Thymus (tissue), 11 donors: ENCODE data around the gene GSDME. TPM values are rescaled to one million over a fixed set of nuclear protein-coding genes. Genes with fewer than 3 reads are reported as not detected.

Experiments used
- DNase-seq, 9 donors: peaks; one replicate each; pipeline ENCODE4 v3.0.0-alpha.2; 2013; ENCODE audit warnings: low spot score in 9 of 9, low read depth in 6 of 9, missing footprints in 1 of 9
- H3K27ac ChIP-seq, 2 donors: one replicate each; pipeline ENCODE4 v1.5.1; 2013; ENCODE audit warnings: control low read depth in 1 of 2, low read depth in 1 of 2, low read length in 1 of 2, mild to moderate bottlenecking in 1 of 2, moderate library complexity in 1 of 2
- H3K27me3 ChIP-seq, 2 donors: one replicate each; pipeline ENCODE4 v1.5.1; 2013; ENCODE audit warnings: low read length in 1 of 2; ENCODE audit not compliant: control insufficient read depth in 2 of 2, insufficient read depth in 1 of 2
- H3K36me3 ChIP-seq, 2 donors: one replicate each; pipeline ENCODE4 v1.5.1; 2013; ENCODE audit warnings: low read length in 1 of 2, mild to moderate bottlenecking in 1 of 2, moderate library complexity in 1 of 2; ENCODE audit not compliant: control insufficient read depth in 2 of 2, insufficient read depth in 2 of 2
- H3K4me1 ChIP-seq, 2 donors: one replicate each; pipeline ENCODE4 v1.5.1; 2013; ENCODE audit warnings: low read length in 2 of 2; ENCODE audit not compliant: control insufficient read depth in 2 of 2, insufficient read depth in 2 of 2
- H3K4me3 ChIP-seq, 2 donors: one replicate each; pipeline ENCODE4 v1.5.1; 2013; ENCODE audit warnings: low read length in 2 of 2, control low read depth in 1 of 2, mild to moderate bottlenecking in 1 of 2
- H3K9me3 ChIP-seq, 2 donors: one replicate each; pipeline ENCODE4 v1.5.1; 2013; ENCODE audit warnings: low read length in 1 of 2, mild to moderate bottlenecking in 1 of 2; ENCODE audit not compliant: control insufficient read depth in 2 of 2, insufficient read depth in 1 of 2
- WGBS: extraction: QIAGEN DNeasy Blood & Tissue Kit; methylation state at CpG from one replicate; pipeline ENCODE4 v1.1.7; 2013; 5-methylcytosine and 5-hydroxymethylcytosine counted together
- polyA plus RNA-seq: library from polyadenylated mRNA; stranded (reverse); fragments of 200-250 nt; gene quantifications from one replicate; pipeline ENCODE4 v1.2.3, GENCODE V29; 2013
- total RNA-seq: library from RNA; stranded (reverse); fragments of 120-200 nt; gene quantifications from one replicate; pipeline ENCODE4 v1.2.4, GENCODE V29; 2013
- donor health status: healthy.

Gene GSDME
- total and polyA plus RNA-seq, 2 donors, result 1.9 to 10.7 TPM

DNA sequence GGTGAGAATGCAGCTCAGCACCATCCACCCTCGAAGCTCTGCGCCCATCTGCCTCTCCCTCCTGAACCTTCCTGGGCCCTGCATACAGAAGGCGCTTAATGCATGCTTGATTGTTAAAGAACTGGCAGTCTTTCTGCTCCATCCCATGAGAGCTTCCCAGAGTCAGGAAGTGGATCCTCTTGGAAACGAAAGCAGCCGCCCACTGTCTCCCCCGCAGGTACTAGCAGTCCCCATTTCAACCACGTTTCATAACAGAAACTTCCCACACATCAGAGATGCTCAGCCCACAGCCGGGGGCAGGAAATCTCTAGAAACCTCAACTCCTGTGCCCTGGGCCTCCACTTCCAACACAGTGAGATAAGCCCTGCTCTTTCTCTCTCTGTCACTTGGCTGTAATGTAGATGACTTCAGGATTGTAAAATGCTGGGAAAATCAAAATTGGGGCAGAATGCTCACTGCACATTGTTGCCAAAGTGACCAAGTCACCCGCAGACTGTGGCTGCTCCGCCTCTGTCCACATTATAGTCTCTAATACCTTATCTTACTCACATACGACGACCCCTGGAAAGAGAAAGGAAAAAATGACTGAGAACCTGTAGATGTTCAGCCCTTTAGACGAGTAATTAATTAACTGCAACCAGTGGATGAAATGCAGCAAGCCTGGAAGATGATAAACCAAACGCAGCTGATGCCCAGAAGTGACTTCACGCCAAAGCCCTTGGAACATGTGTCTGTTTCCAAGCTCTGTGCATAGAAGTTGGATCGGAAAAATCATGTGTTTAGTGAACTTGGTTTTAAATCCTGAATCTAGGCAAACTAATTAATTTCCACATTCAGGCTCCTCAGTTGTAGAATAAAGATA, 28.5 kb downstream of the GSDME start:
- WGBS, result 55% methylated on average over 16 of the region's 16 CpGs
- Histone ChIP-seq H3K9me3 (no peaks in the 10 kb centered on the region), H3K36me3 (no peaks in the 10 kb centered on the region), H3K4me1 (peaks cover 13 to 36% of the 10 kb centered on the region in 2 donors), H3K27me3 (no peaks in the 10 kb centered on the region), H3K27ac (no peak overlapping the region), H3K4me3 (no peak overlapping the region)
- peak in 4 of 9 donors; percentile 28 to 73 (median 38) for DNase-seq

DNA sequence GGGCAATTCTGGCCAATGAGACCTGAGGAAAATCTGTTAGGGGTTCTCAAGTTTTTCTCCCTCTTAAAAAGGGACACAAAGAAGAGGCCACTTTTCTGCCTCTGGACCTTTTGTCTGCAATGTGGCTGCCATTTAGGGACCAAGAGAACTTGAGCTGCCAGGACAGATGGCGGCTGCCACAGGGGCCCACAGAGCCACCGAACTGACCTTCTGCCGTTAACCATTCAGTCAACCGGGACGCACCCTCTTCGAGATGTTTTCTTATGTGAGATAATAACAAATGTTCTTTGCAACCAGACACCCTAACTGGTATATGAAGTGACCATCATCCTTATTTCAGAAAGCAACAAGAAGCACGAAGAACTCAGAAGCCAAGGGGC, 29.2 kb downstream of the GSDME start:
- no peaks in the 10 kb centered on the region for H3K9me3 ChIP-seq
- no peak overlapping the region for H3K4me3 ChIP-seq
- H3K27me3 ChIP-seq, result no peaks in the 10 kb centered on the region
- WGBS, result 96% methylated on average over 7 of the region's 7 CpGs
- no peak overlapping the region for H3K27ac ChIP-seq
- peaks cover 13 to 36% of the 10 kb centered on the region in 2 donors for H3K4me1 ChIP-seq
- no peaks in the 10 kb centered on the region for H3K36me3 ChIP-seq
- DNase-seq, result no peak

DNA sequence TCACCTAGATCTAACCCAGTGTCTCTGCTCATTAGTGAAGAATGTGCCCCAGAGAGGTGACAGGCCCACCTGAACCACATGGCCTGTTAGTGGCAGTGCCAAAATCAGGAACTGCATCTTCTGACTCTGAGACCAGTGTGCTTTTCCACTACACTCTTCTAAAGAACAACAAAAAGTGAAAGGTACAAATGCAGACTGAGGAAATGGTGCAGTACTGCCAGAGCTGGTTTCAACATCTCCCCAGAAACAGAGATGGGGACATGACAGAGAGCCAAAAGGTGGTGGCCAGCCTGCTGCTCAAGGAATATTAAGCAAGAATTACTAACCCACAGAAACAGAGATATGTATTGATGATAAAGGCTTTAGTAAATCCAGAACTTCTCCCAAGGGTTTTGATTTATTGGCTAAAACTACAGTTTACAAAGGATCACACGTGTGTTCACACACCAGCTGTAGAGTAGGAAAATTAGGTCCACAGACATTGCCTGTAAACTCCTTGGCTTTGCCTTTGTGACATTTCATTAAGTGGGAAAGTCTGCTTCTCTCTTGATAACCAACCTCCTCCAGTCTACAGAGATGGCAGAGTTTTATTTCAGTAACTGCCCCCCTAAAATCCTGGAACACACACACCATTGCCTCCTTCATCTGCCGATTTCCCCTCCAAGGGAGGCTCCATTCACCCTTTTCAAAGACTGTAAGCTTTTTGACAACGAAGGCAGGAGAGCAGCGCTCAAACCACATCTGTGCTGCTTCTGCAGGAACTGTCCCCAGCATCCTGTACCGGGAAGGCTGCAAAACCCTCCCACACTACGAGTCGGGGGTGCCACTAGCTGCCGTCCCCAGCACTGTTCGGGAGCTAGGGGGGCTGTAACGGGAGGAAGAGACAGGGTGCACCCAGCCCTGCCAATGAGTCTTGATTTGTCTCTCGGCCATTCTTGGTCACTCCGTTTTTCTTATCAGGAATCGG, 29.8 kb downstream of the GSDME start:
- peak in 2 of 9 donors; percentile 7 to 40 for DNase-seq
- 43% methylated on average over 13 of the region's 13 CpGs for WGBS
- H3K36me3 ChIP-seq, result no peaks in the 10 kb centered on the region
- no peaks in the 10 kb centered on the region for H3K9me3 ChIP-seq
- no peak overlapping the region for H3K4me3 ChIP-seq
- H3K27me3 ChIP-seq, result no peaks in the 10 kb centered on the region
- H3K4me1 ChIP-seq, result peaks cover 13 to 36% of the 10 kb centered on the region in 2 donors
- H3K27ac ChIP-seq, result no peak overlapping the region

DNA sequence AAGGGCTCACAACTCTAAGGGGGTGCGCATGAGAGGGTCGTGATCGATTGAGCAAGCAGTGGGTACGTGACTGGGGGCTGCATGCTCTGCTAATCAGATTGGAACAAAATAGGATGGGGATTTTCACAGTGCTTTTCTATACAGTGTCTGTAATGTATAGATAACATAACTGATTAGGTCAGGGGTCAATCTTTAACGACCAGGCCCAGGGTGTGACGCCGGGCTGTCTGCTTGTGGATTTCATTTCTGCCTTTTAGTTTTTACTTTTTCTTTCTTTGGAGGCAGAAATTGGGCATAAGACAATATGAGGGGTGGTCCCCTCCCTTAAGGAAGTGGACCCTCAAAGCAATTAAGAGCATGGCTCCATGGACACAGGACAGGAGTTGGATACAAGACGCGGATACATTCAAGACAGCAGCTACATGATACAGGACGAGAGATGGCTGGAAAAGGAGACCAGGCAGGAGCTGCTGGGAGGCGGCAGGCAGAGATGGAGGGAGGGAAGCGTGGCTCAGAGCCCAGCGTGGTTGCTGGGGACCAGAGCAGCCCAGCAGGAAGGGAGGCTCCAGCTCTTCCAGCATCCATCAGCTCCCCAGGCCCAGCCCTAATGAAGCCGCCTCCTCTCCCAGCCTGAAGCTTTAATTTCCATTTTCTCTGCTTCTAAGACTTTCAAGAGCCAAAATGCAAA, 31.6 kb downstream of the GSDME start:
- H3K9me3 ChIP-seq, result no peaks in the 10 kb centered on the region
- H3K36me3 ChIP-seq, result no peaks in the 10 kb centered on the region
- no peak overlapping the region for H3K27ac ChIP-seq
- no peak for DNase-seq
- peaks cover 13 to 32% of the 10 kb centered on the region in 2 donors for H3K4me1 ChIP-seq
- whole genome bisulfite sequencing, result 98% methylated on average over 14 of the region's 14 CpGs
- no peaks in the 10 kb centered on the region for H3K27me3 ChIP-seq
- H3K4me3 ChIP-seq, result no peak overlapping the region

DNA sequence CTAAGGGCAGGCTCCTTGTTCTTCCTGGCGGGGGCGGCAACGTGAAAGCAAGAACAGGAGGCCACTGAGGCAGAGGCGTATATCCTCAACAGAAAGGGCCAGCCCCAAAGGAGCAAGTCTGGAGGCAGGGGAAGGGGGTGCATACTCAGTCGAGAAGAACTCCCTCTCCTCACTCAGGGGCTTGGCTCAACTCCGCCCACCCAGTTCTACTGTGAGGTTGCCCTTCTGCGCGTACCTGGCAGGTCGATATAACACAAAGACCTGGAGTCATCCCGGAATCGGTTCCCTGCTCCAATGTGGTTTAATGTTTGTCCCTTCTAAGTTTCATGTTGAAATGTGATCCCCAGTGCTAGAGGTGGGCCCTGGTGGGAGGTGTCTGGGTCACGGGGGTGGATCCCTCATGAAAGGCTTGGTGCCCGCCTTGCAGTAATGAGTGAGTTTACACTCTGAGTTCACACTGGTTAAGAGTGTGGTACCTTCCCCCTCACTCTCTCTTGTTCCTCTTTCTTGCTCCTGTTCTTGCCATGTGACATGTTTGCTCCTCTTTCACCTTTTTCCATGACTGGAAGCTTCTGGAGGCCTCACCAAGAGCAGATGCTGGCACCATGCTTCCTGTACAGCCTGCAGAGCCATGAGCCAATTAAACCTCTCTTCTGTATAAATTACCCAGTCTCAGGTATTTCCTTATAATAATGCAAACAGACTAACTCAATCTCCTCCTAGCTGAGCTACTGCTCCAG, 32.6 kb downstream of the GSDME start:
- WGBS, result 96% methylated on average over 13 of the region's 13 CpGs
- no peaks in the 10 kb centered on the region for H3K27me3 ChIP-seq
- DNase-seq, result no peak
- peaks cover 13 to 32% of the 10 kb centered on the region in 2 donors for H3K4me1 ChIP-seq
- no peak overlapping the region for H3K4me3 ChIP-seq
- H3K36me3 ChIP-seq, result no peaks in the 10 kb centered on the region
- no peak overlapping the region for H3K27ac ChIP-seq
- H3K9me3 ChIP-seq, result no peaks in the 10 kb centered on the region

DNA sequence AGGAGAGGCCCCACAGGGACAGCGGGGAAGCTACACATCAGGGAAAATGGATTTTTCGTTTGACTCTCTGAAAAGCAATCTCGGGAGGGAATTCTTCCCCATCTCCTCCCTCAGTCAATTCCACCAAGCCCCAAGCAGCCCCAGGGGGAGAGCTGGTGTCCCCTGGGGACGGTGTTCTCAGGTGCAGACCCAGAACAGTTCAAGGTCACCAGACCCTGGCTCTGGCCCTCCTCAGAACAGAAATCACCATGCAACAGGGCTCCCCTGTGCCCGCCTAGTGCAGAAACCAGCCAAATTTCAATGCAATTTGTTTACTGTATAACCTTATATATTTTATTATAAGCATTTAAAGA, 34.1 kb downstream of the GSDME start:
- Histone ChIP-seq H3K4me3 (no peak overlapping the region), H3K4me1 (peaks cover 11 to 32% of the 10 kb centered on the region in 2 donors), H3K27me3 (no peaks in the 10 kb centered on the region), H3K27ac (no peak overlapping the region), H3K9me3 (no peaks in the 10 kb centered on the region), H3K36me3 (no peaks in the 10 kb centered on the region)
- DNase-seq, result no peak
- 94% methylated on average over 5 of the region's 5 CpGs for WGBS

DNA sequence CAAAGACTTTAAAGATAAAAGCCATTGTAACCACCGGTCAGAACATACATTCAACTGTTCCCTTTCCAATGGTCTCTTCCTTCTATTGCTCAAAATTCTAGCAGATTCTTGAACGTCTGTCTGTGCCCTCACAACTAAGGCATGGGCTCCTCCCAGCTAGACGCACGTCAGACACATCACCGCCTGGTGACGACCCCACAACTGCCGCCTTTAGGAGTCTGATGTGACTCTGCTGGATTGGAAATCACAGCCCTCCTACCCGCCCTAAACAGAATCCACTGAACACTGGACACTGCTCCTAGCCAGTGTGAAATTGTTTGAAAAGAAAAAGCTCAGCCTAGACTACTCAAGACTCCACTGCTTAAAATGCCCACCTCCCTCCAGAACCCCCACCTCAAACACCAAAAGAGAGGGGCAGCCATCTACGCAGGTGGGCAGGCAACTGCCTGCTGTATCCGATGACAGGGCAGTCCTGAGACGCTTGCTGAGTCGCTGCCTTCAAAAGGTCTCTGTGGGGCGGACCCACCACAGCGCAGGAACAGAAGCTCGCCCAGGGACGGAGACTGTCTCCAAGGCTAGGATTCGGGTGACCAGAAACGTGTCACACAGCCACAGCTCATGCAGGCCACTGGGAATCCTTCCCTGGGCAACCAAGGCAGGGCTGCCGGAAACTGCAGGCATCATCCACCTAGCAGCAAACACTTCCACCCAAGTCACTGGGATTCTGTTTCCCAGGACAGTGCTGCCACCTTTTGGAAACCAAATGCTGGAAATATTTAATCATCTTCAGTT, 34.7 kb downstream of the GSDME start:
- Histone ChIP-seq H3K9me3 (no peaks in the 10 kb centered on the region), H3K4me1 (peaks cover 6 to 32% of the 10 kb centered on the region in 2 donors), H3K27ac (no peak overlapping the region), H3K27me3 (no peaks in the 10 kb centered on the region), H3K36me3 (no peaks in the 10 kb centered on the region), H3K4me3 (no peak overlapping the region)
- WGBS, result 91% methylated on average over 19 of the region's 19 CpGs
- no peak for DNase-seq

DNA sequence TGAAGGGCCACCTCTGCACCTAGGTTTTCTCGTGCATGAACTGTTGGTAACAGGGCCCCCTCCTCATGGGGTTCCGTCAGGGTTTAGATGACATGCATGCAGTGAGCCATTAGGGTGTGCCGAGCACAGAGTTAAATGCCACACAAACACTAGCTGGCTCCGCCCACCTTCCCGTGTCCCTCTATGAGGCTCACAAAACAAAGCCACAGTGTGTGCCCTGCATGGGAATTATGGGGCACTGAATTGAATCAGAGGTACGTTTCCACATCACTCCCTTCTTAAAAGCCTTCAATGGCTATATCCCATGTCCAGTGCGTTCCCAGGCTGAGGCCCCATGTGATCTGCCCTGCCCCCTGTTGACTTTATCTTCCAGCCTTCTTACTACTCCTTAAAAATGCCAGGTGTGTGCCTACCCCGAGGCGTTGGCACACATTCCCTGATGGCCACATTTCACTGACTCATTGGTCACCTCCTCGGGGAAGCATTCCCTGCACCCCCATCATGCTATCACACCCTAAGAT, 35.7 kb downstream of the GSDME start:
- H3K27me3 ChIP-seq, result no peaks in the 10 kb centered on the region
- peaks cover 5 to 23% of the 10 kb centered on the region in 2 donors for H3K4me1 ChIP-seq
- 93% methylated on average over 10 of the region's 10 CpGs for WGBS
- no peaks in the 10 kb centered on the region for H3K9me3 ChIP-seq
- no peak overlapping the region for H3K27ac ChIP-seq
- no peak overlapping the region for H3K4me3 ChIP-seq
- H3K36me3 ChIP-seq, result no peaks in the 10 kb centered on the region
- no peak for DNase-seq
